NCI-H2107 treated with DMSO at 0.1 percent for 48 hours (cell line): ENCODE results near the gene KIAA1958.
A peak's percentile ranks its signal among the peaks of the same experiment; 100 is the strongest.
"Not testable (repeated sequence)": the region's sequence is repeated elsewhere in the genome, so short reads cannot be mapped to it uniquely, and the experiment has no call there.

ENCODE experiments used
- DNase-seq: peaks from one replicate; lab custom pipeline; 2025; ENCODE audit not compliant: unreplicated experiment; lab: John Stamatoyannopoulos, UW

The KIAA1958 gene

GRCh38 chr9:112489039-112489546 is 2.5 kb downstream of the KIAA1958 start:
- peak; percentile 38 for DNase-seq

- DNase-seq: peak; percentile 5
Measured at GRCh38 chr9:112489876-112490666, 3.4 kb downstream of the KIAA1958 start.

- DNase-seq: no peak
Measured at GRCh38 chr9:112493393-112494137, 6.9 kb downstream of the KIAA1958 start.

- no peak for DNase-seq
Measured at GRCh38 chr9:112494153-112494552, 7.5 kb downstream of the KIAA1958 start.

- no peak for DNase-seq
Measured at GRCh38 chr9:112495614-112496013, 9.0 kb downstream of the KIAA1958 start.

- DNase-seq: no peak
Measured at GRCh38 chr9:112496074-112496722, 9.6 kb downstream of the KIAA1958 start.

GRCh38 chr9:112500842-112501241 is 14.2 kb downstream of the KIAA1958 start:
- DNase-seq: no peak

- DNase-seq: no peak
Measured at GRCh38 chr9:112501287-112501686, 14.7 kb downstream of the KIAA1958 start.

GRCh38 chr9:112502175-112502946 is 15.7 kb downstream of the KIAA1958 start:
- no peak for DNase-seq

- no peak for DNase-seq
Measured at GRCh38 chr9:112503170-112503569, 16.5 kb downstream of the KIAA1958 start.

GRCh38 chr9:112505086-112505485 is 18.5 kb downstream of the KIAA1958 start:
- no peak for DNase-seq

GRCh38 chr9:112505607-112506006 is 19.0 kb downstream of the KIAA1958 start:
- DNase-seq: no peak

GRCh38 chr9:112506571-112506970 is 19.9 kb downstream of the KIAA1958 start:
- no peak for DNase-seq

GRCh38 chr9:112507001-112507680 is 20.5 kb downstream of the KIAA1958 start:
- DNase-seq: no peak

- no peak for DNase-seq
Measured at GRCh38 chr9:112508377-112508776, 21.8 kb downstream of the KIAA1958 start.

- DNase-seq: not testable (repeated sequence)
Measured at GRCh38 chr9:112512377-112512776, 25.8 kb downstream of the KIAA1958 start.

- no peak for DNase-seq
Measured at GRCh38 chr9:112516769-112517168, 30.1 kb downstream of the KIAA1958 start.

- DNase-seq: no peak
Measured at GRCh38 chr9:112520069-112520468, 33.4 kb downstream of the KIAA1958 start.

GRCh38 chr9:112520656-112521055 is 34.0 kb downstream of the KIAA1958 start:
- no peak for DNase-seq

- no peak for DNase-seq
Measured at GRCh38 chr9:112526973-112527372, 40.3 kb downstream of the KIAA1958 start.
